Panc1 (cell line): Measurements from ENCODE around the gene SUMO1. TPM values are rescaled to one million over a fixed set of nuclear protein-coding genes. Genes with fewer than 3 reads are reported as not detected.
"Not testable (repeated sequence)": the region's sequence is repeated elsewhere in the genome, so short reads cannot be mapped to it uniquely, and the experiment has no call there.

Experiments used
- ATAC-seq: fragments of 200-7000 bp; cut with Tn5 transposase; 2 replicates; pipeline ENCODE4 v1.9.1; 2020; ENCODE audit warnings: mild to moderate bottlenecking, moderate library complexity
- BruUV-seq: library from RNA; stranded (reverse); fragments of 400-500 nt; replicated peaks from 2 replicates; lab custom pipeline; 2021; lab: Mats Ljungman, UMichigan
- CTCF ChIA-PET: fragments of 300-600 bp; sonication (Branson Sonifier 250); formaldehyde crosslinking; loops from one replicate; lab custom pipeline; 2022; ENCODE audit warnings: antibody characterized with exemption; lab: Charles Lee
- POLR2A ChIA-PET: fragments of 300-600 bp; sonication (Branson Sonifier 250); formaldehyde crosslinking; loops from one replicate; lab custom pipeline; 2022; ENCODE audit warnings: antibody characterized with exemption; lab: Charles Lee
- DNase-seq: peaks from one replicate; pipeline ENCODE4 v3.0.0-alpha.2; 2010; ENCODE audit warnings: low read depth, low spot score
- H3K27ac ChIP-seq: 2 replicates; pipeline ENCODE4 v1.5.1; 2011; ENCODE audit warnings: mild to moderate bottlenecking, low read length, inconsistent platforms
- H3K27me3 ChIP-seq: fragments of 200-500 bp; sonication (Bioruptor generic); 2 replicates; pipeline ENCODE4 v1.6.0; 2014; ENCODE audit warnings: low read length, inconsistent platforms; ENCODE audit not compliant: control insufficient read depth, insufficient read depth
- H3K36me3 ChIP-seq: fragments of 200-500 bp; sonication (Bioruptor generic); 2 replicates; pipeline ENCODE4 v1.5.1; 2014; ENCODE audit warnings: inconsistent platforms, mild to moderate bottlenecking, low read length, moderate library complexity; ENCODE audit not compliant: control insufficient read depth, insufficient read depth
- H3K4me1 ChIP-seq: 2 replicates; pipeline ENCODE4 v1.5.1; 2011; ENCODE audit warnings: inconsistent platforms, mild to moderate bottlenecking, low read length, moderate library complexity; ENCODE audit not compliant: control insufficient read depth, insufficient read depth
- H3K4me3 ChIP-seq, 2 experiments: 2 replicates each; pipeline ENCODE4 v1.5.1; 2011 to 2012; ENCODE audit warnings: low read depth in 2 of 2, low read length in 2 of 2, mild to moderate bottlenecking in 2 of 2, inconsistent platforms in 1 of 2, moderate library complexity in 1 of 2
- H3K9me3 ChIP-seq: fragments of 200-500 bp; sonication (Bioruptor generic); 2 replicates; pipeline ENCODE4 v1.5.1; 2014; ENCODE audit warnings: low read depth, mild to moderate bottlenecking, inconsistent platforms, low read length, moderate library complexity; ENCODE audit not compliant: control insufficient read depth, insufficient read depth
- CTCF ChIP-seq: fragments of 450-650 bp; IDR thresholded peaks from 2 replicates; pipeline ENCODE4 v1.5.1; 2017; ENCODE audit warnings: mild to moderate bottlenecking
- POLR2AphosphoS5 ChIP-seq: IDR thresholded peaks from 2 replicates; pipeline ENCODE4 v1.6.1; 2012; ENCODE audit warnings: mild to moderate bottlenecking, low read depth, low read length, moderate library complexity
- SIN3A ChIP-seq: IDR thresholded peaks from 2 replicates; pipeline ENCODE4 v1.6.1; 2012; ENCODE audit warnings: low read depth, mild to moderate bottlenecking, low read length, moderate library complexity, borderline replicate concordance; ENCODE audit not compliant: insufficient read depth
- TCF7L2 ChIP-seq: IDR thresholded peaks from 2 replicates; pipeline ENCODE4 v1.6.1; 2011; ENCODE audit warnings: mild to moderate bottlenecking, low read depth, low read length, inconsistent platforms
- in situ Hi-C: cut with HindIII; loops from 2 replicates; pipeline ENCODE4 v1.10.0; 2016; ENCODE audit warnings: low sequenced_read_pairs, low pct_unique_long_range_greater_than_20kb
- intact Hi-C: fragments of 100-400 bp; cut with micrococcal nuclease; formaldehyde crosslinking; loops from one replicate; pipeline ENCODE4 v1.10.0; 2022; ENCODE audit not compliant: unreplicated experiment
- total RNA-seq: library from RNA; stranded (reverse); gene quantifications from one replicate; pipeline ENCODE4 v1.2.1, GENCODE V29; 2021; ENCODE audit not compliant: unreplicated experiment
- TF ChIP-seq, protein P1 (sequence below), 2 experiments: IDR thresholded peaks; 2 replicates each; pipeline ENCODE4 v1.6.1; 2011 to 2012; ENCODE audit warnings: low read depth in 2 of 2, control low read depth in 1 of 2, low read length in 1 of 2, mild to moderate bottlenecking in 1 of 2, moderate library complexity in 1 of 2; ENCODE audit not compliant: insufficient read depth in 1 of 2

Gene SUMO1
- total RNA-seq, 1 experiment from 2014 or later, result 137 TPM

DNA sequence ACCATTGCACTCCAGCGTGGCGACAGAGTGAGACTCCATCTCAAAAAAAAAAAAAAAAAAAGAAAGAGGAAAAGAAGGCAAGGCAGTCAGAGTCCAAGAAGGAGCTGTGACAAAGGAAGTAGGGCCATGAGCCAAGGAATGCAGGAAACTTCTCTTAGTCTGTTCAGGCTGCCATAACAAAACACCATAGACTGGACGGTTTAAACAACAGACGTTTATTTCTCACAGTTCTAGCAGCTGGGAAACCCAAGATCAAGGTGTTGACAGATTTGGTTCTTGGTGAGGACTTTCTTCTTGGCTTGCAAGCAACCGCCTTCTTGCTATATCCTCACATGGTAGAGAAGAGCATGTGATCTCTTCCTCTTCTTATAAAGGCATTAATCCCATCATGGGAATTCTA lies 13.1 kb upstream of the SUMO1 start:
- in situ Hi-C loops, result no loop called here
- Histone ChIP-seq H3K36me3 (no peaks in the 10 kb centered on the region), H3K27ac (no peak overlapping the region), H3K4me1 (no peaks in the 10 kb centered on the region), H3K4me3 (no peak overlapping the region), H3K9me3 (no peaks in the 10 kb centered on the region), H3K27me3 (no peaks in the 10 kb centered on the region)
- no peak for ATAC-seq
- ChIA-PET CTCF (interaction anchor here (0.6 kb wide), 1 partner anchor 387 kb away, joined by 9 read pairs; no protein-coding TSS in a partner anchor), POLR2A (interaction anchor here (0.5 to 0.6 kb wide), 3 partner anchors 16 to 517 kb away, joined by 3 to 6 read pairs (median 5); no protein-coding TSS in a partner anchor)
- TF ChIP-seq, protein P1, sequence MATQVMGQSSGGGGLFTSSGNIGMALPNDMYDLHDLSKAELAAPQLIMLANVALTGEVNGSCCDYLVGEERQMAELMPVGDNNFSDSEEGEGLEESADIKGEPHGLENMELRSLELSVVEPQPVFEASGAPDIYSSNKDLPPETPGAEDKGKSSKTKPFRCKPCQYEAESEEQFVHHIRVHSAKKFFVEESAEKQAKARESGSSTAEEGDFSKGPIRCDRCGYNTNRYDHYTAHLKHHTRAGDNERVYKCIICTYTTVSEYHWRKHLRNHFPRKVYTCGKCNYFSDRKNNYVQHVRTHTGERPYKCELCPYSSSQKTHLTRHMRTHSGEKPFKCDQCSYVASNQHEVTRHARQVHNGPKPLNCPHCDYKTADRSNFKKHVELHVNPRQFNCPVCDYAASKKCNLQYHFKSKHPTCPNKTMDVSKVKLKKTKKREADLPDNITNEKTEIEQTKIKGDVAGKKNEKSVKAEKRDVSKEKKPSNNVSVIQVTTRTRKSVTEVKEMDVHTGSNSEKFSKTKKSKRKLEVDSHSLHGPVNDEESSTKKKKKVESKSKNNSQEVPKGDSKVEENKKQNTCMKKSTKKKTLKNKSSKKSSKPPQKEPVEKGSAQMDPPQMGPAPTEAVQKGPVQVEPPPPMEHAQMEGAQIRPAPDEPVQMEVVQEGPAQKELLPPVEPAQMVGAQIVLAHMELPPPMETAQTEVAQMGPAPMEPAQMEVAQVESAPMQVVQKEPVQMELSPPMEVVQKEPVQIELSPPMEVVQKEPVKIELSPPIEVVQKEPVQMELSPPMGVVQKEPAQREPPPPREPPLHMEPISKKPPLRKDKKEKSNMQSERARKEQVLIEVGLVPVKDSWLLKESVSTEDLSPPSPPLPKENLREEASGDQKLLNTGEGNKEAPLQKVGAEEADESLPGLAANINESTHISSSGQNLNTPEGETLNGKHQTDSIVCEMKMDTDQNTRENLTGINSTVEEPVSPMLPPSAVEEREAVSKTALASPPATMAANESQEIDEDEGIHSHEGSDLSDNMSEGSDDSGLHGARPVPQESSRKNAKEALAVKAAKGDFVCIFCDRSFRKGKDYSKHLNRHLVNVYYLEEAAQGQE (IDR thresholded peaks at IDR 0.05; ENCODE audit: insufficient read depth in 1 of 2, low read depth in 2 of 2, low read length in 1 of 2), result no peak
- TF ChIP-seq TCF7L2, result no peak
- no peak for TF ChIP-seq SIN3A
- no peak for TF ChIP-seq CTCF
- no peak for TF ChIP-seq POLR2AphosphoS5
- DNase-seq, result no peak
- intact Hi-C loops, result no loop called here
- no TSS peak for BruUV-seq

GRCh38 chr2:202249521-202250253 lies 11.3 kb upstream of the SUMO1 start:
- DNase-seq (no peak), ATAC-seq (no peak)
- H3K27ac ChIP-seq, result no peak overlapping the region
- in situ Hi-C loops (no loop called here), intact Hi-C loops (no loop called here)
- no peaks in the 10 kb centered on the region for H3K4me1 ChIP-seq
- no peaks in the 10 kb centered on the region for H3K36me3 ChIP-seq
- no peak overlapping the region for H3K4me3 ChIP-seq
- TF ChIP-seq POLR2AphosphoS5 (no peak), TCF7L2 (no peak), CTCF (no peak), SIN3A (no peak)
- TF ChIP-seq, protein P1 (IDR thresholded peaks at IDR 0.05; ENCODE audit: insufficient read depth in 1 of 2, low read depth in 2 of 2, low read length in 1 of 2), result no peak
- H3K27me3 ChIP-seq, result no peaks in the 10 kb centered on the region
- BruUV-seq, result no TSS peak
- ChIA-PET CTCF (no interaction called here), POLR2A (no interaction called here)
- H3K9me3 ChIP-seq, result no peaks in the 10 kb centered on the region

DNA sequence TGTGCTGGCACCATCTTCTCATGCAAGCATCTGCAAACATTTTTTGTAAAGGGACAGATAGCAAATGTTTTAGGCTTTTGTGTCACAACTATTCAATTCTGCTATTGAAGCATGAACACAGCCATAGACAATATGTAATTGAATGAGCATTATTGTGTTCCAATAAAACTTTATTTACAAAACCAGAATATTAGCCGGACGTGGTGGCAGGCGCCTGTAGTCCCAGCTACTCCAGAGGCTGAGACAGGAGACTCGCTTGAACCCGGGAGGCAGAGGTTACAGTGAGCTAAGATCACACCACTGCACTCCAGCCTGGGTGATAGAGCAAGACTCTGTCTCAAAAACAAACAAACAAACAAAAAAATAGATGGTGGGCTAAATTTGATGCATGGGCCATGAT lies 9.3 kb upstream of the SUMO1 start:
- ATAC-seq, in situ Hi-C loops, intact Hi-C loops, H3K36me3 ChIP-seq, DNase-seq, H3K9me3 ChIP-seq, H3K27ac ChIP-seq, BruUV-seq, H3K4me3 ChIP-seq, CTCF ChIA-PET, H3K27me3 ChIP-seq, H3K4me1 ChIP-seq: not testable (repeated sequence)
- POLR2A ChIA-PET, result interaction anchor here (0.5 kb wide), 1 partner anchor 19 kb away, joined by 5 read pairs; no protein-coding TSS in a partner anchor
